OCI-LY7 (cell line): ENCODE measurements around the gene LHX4.

Source experiments
- CTCF ChIP-seq: fragments of 200-600 bp; sonication (generic); conservative IDR thresholded peaks from 2 replicates; pipeline ENCODE4 v1.5.1; 2014; ENCODE audit warnings: mild to moderate bottlenecking, antibody characterized with exemption, low read length, moderate library complexity, mixed read lengths
- EZH2phosphoT487 ChIP-seq: fragments of 200-600 bp; sonication (generic); IDR thresholded peaks from 2 replicates; pipeline ENCODE4 v1.6.1; 2018; ENCODE audit warnings: low read depth, borderline replicate concordance, mild to moderate bottlenecking, mixed run types, antibody characterized with exemption, low read length, moderate library complexity, mixed read lengths

- TF ChIP-seq CTCF = no peak
- no peak for TF ChIP-seq EZH2phosphoT487
Measured at GRCh38 chr1:180259431-180260338, 29.6 kb downstream of the LHX4 start.
